ENCODE results near the gene KCTD15. TPM values are rescaled to one million over a fixed set of nuclear protein-coding genes. Genes with fewer than 3 reads are reported as not detected.

The KCTD15 gene
- total RNA-seq, 2 donors from 2014 or later, result 9.0 to 13.1 TPM

- ATAC-seq, result no peak
- intact Hi-C loops (cut with DNase I, micrococcal nuclease), result no loop called here
- DNase-seq, result no peak
Observed at GRCh38 chr19:33826521-33826920, 29.9 kb downstream of the KCTD15 start.

- DNase-seq (no peak), ATAC-seq (no peak)
- intact Hi-C loops (cut with DNase I, micrococcal nuclease), result no loop called here
Observed at GRCh38 chr19:33828266-33829075, 31.8 kb downstream of the KCTD15 start.

- ATAC-seq, result no peak
- intact Hi-C loops (cut with DNase I, micrococcal nuclease), result no loop called here
- DNase-seq, result no peak
Observed at GRCh38 chr19:33830264-33830663, 33.6 kb downstream of the KCTD15 start.

GRCh38 chr19:33831825-33832224 is 35.2 kb downstream of the KCTD15 start:
- intact Hi-C loops (cut with DNase I, micrococcal nuclease), result no loop called here
- ATAC-seq, result no peak
- no peak for DNase-seq

GRCh38 chr19:33832633-33833032 is 36.0 kb downstream of the KCTD15 start:
- ATAC-seq, result no peak
- DNase-seq, result no peak
- intact Hi-C loops (cut with DNase I, micrococcal nuclease), result no loop called here

- no peak for ATAC-seq
- intact Hi-C loops (cut with DNase I, micrococcal nuclease), result no loop called here
- no peak for DNase-seq
Observed at GRCh38 chr19:33840382-33840781, 43.7 kb downstream of the KCTD15 start.

- intact Hi-C loops (cut with DNase I, micrococcal nuclease), result no loop called here
- no peak for ATAC-seq
- DNase-seq, result no peak
Observed at GRCh38 chr19:33840783-33841182, 44.1 kb downstream of the KCTD15 start.

- ATAC-seq (no peak), DNase-seq (no peak)
- intact Hi-C loops (cut with DNase I, micrococcal nuclease), result no loop called here
Observed at GRCh38 chr19:33841685-33842084, 45.0 kb downstream of the KCTD15 start.

GRCh38 chr19:33844478-33844877 is 47.8 kb downstream of the KCTD15 start:
- ATAC-seq (no peak), DNase-seq (no peak)
- intact Hi-C loops (cut with DNase I, micrococcal nuclease), result no loop called here

- no peak for ATAC-seq
- intact Hi-C loops (cut with DNase I, micrococcal nuclease), result no loop called here
- no peak for DNase-seq
Observed at GRCh38 chr19:33845498-33845897, 48.8 kb downstream of the KCTD15 start.

- no peak for ATAC-seq
- intact Hi-C loops (cut with DNase I, micrococcal nuclease), result no loop called here
- DNase-seq, result no peak
Observed at GRCh38 chr19:33849551-33850147, 53.0 kb downstream of the KCTD15 start.

GRCh38 chr19:33859016-33859415 is 62.3 kb downstream of the KCTD15 start:
- no peak for DNase-seq
- ATAC-seq, result no peak
- intact Hi-C loops (cut with DNase I, micrococcal nuclease), result no loop called here

GRCh38 chr19:33860312-33861090 is 63.8 kb downstream of the KCTD15 start:
- intact Hi-C loops (cut with DNase I, micrococcal nuclease), result no loop called here
- DNase-seq, result no peak
- ATAC-seq, result no peak

- ATAC-seq, result no peak
- DNase-seq, result no peak
- intact Hi-C loops (cut with DNase I, micrococcal nuclease), result no loop called here
Observed at GRCh38 chr19:33861950-33862349, 65.3 kb downstream of the KCTD15 start.

GRCh38 chr19:33862981-33863380 is 66.3 kb downstream of the KCTD15 start:
- ATAC-seq (no peak), DNase-seq (no peak)
- intact Hi-C loops (cut with DNase I, micrococcal nuclease), result no loop called here

GRCh38 chr19:33863436-33863835 is 66.8 kb downstream of the KCTD15 start:
- intact Hi-C loops (cut with DNase I, micrococcal nuclease), result no loop called here
- DNase-seq (no peak), ATAC-seq (no peak)

GRCh38 chr19:33864311-33864850 is 67.7 kb downstream of the KCTD15 start:
- no peak for ATAC-seq
- intact Hi-C loops (cut with DNase I, micrococcal nuclease), result no loop called here
- DNase-seq, result peak in 1 of 2 donors; percentile 60

GRCh38 chr19:33865306-33865705 is 68.6 kb downstream of the KCTD15 start:
- ATAC-seq (no peak), DNase-seq (no peak)
- intact Hi-C loops (cut with DNase I, micrococcal nuclease), result no loop called here
